ENCODE results near the gene PLTP.

Gene PLTP

GRCh38 chr20:45921337-45922189, 9.6 kb upstream of the PLTP start:
- H3K4me3 ChIP-seq (ENCODE audit: low read depth, low read length), result no peak overlapping the region
- no peak for TF ChIP-seq CTCF (IDR thresholded peaks at IDR 0.05; ENCODE audit: low read depth, low read length)

GRCh38 chr20:45920462-45921336, 8.7 kb upstream of the PLTP start:
- no peak overlapping the region for H3K4me3 ChIP-seq (ENCODE audit: low read depth, low read length)
- TF ChIP-seq CTCF (IDR thresholded peaks at IDR 0.05; ENCODE audit: low read depth, low read length), result no peak

GRCh38 chr20:45919542-45920399, 7.8 kb upstream of the PLTP start:
- TF ChIP-seq CTCF (IDR thresholded peaks at IDR 0.05; ENCODE audit: low read depth, low read length), result no peak
- no peak overlapping the region for H3K4me3 ChIP-seq (ENCODE audit: low read depth, low read length)

GRCh38 chr20:45918779-45919537, 7.0 kb upstream of the PLTP start:
- no peak for TF ChIP-seq CTCF (IDR thresholded peaks at IDR 0.05; ENCODE audit: low read depth, low read length)
- no peak overlapping the region for H3K4me3 ChIP-seq (ENCODE audit: low read depth, low read length)

GRCh38 chr20:45918182-45918737, 6.3 kb upstream of the PLTP start:
- no peak overlapping the region for H3K4me3 ChIP-seq (ENCODE audit: low read depth, low read length)
- TF ChIP-seq CTCF (IDR thresholded peaks at IDR 0.05; ENCODE audit: low read depth, low read length), result no peak

- H3K4me3 ChIP-seq (ENCODE audit: low read depth, low read length), result no peak overlapping the region
- no peak for TF ChIP-seq CTCF (IDR thresholded peaks at IDR 0.05; ENCODE audit: low read depth, low read length)
Observed at GRCh38 chr20:45917790-45918141, 5.8 kb upstream of the PLTP start.
